CD4-positive, alpha-beta T cell treated with Interleukin-10 for 1 hour (primary cell): ENCODE results near the gene ECE2.
"Not testable (repeated sequence)": the region's sequence is repeated elsewhere in the genome, so short reads cannot be mapped to it uniquely, and the experiment has no call there.

ENCODE experiments used
- DNase-seq: peaks from one replicate; pipeline ENCODE4 v3.0.0-alpha.2; 2020

Gene ECE2

GRCh38 chr3:184339001-184339400 lies 63.2 kb downstream of the ECE2 start:
- no peak for DNase-seq

GRCh38 chr3:184339451-184340135 lies 63.8 kb downstream of the ECE2 start:
- DNase-seq: not testable (repeated sequence)

GRCh38 chr3:184341925-184342324 lies 66.1 kb downstream of the ECE2 start:
- DNase-seq: no peak
